ENCODE data around the gene SNRPD3. TPM values are rescaled to one million over a fixed set of nuclear protein-coding genes. Genes with fewer than 3 reads are reported as not detected.
"Not testable (repeated sequence)": the region's sequence is repeated elsewhere in the genome, so short reads cannot be mapped to it uniquely, and the experiment has no call there.

Gene SNRPD3
- total RNA-seq, 4 donors from 2014 or later = 63.8 to 110 (median 87.6) TPM

DNA sequence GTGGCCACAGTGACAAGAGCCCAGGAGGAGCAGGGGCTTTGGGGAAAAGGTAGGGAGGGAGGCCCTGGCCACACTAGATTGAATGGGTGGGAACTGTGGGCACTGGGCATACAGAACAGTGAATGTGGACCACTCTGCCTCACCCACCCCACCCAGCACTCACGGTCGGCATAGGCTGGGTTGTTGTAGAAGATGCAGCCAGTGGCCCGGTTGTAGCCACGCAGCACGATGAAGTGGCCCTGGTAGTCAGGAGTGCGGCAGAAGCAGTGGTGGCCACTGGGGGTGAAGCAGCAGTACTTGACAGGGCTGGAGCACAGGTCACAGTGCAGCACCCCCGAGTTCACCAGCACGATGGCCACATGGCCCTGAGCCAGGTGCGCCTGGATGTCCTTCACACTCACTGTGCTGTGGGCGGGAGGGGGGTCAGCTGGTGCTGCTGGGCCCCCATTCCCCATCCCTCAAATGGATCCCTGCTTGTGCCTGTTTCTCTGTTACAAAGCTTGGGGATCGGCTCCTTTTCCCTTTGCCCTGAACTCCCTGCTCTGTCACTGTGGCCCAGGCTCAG is 12.0 kb upstream of the SNRPD3 start:
- TF ChIP-seq EP300 (IDR thresholded peaks at IDR 0.05) = no peak
- TF ChIP-seq POLR2AphosphoS5 (IDR thresholded peaks at IDR 0.05) = no peak
- TF ChIP-seq, protein P1, sequence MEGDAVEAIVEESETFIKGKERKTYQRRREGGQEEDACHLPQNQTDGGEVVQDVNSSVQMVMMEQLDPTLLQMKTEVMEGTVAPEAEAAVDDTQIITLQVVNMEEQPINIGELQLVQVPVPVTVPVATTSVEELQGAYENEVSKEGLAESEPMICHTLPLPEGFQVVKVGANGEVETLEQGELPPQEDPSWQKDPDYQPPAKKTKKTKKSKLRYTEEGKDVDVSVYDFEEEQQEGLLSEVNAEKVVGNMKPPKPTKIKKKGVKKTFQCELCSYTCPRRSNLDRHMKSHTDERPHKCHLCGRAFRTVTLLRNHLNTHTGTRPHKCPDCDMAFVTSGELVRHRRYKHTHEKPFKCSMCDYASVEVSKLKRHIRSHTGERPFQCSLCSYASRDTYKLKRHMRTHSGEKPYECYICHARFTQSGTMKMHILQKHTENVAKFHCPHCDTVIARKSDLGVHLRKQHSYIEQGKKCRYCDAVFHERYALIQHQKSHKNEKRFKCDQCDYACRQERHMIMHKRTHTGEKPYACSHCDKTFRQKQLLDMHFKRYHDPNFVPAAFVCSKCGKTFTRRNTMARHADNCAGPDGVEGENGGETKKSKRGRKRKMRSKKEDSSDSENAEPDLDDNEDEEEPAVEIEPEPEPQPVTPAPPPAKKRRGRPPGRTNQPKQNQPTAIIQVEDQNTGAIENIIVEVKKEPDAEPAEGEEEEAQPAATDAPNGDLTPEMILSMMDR (IDR thresholded peaks at IDR 0.05) = no peak
- no peak for TF ChIP-seq POLR2A (IDR thresholded peaks at IDR 0.05; ENCODE audit: low read depth)
- H3K27ac ChIP-seq (replicated peaks in 1 of 4) = peak overlapping the region in 2 of 4 donors; percentile 43 to 60
- peaks cover 58 to 92% (median 86%) of the 10 kb centered on the region in 4 donors for H3K36me3 ChIP-seq
- peaks cover 22 to 46% (median 32%) of the 10 kb centered on the region in 4 donors for H3K4me1 ChIP-seq
- H3K27me3 ChIP-seq = no peaks in the 10 kb centered on the region
- H3K9me3 ChIP-seq = no peaks in the 10 kb centered on the region
- no peak overlapping the region for H3K4me3 ChIP-seq
- intact Hi-C loops (cut with DNase I) = no loop called here
- WGBS = 93% methylated on average over 8 of the region's 11 CpGs
- no peak for DNase-seq (ENCODE audit: extremely low spot score)

DNA sequence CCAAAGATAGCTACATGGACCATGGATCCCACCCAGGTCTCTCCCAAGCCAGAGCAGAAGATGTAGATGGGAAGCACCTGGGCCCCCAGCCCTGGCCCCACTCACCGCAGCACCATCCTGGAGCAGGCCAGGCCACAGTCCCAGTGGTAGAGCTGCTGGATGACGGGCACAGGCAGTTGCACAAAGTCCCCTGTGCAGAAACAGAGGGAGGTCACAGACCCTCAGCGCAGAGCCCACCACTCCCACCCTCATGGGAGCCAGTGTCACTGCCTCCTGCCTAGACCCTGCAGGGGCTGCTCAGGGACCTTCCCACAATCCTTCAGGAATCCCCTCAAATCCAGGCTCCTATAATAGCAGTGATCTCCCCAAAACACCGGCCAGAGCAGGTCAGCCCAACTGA is 7.0 kb upstream of the SNRPD3 start:
- Histone ChIP-seq H3K4me3 (no peak overlapping the region), H3K27ac (replicated peaks in 1 of 4) (no peak overlapping the region), H3K9me3 (no peaks in the 10 kb centered on the region), H3K4me1 (peaks cover 55 to 78% (median 67%) of the 10 kb centered on the region in 4 donors), H3K36me3 (peaks cover 27 to 55% (median 52%) of the 10 kb centered on the region in 4 donors), H3K27me3 (no peaks in the 10 kb centered on the region)
- TF ChIP-seq, protein P1 (IDR thresholded peaks at IDR 0.05) = no peak
- intact Hi-C loops (cut with DNase I) = no loop called here
- no peak for DNase-seq (ENCODE audit: extremely low spot score)
- WGBS = 100% methylated on average over 3 of the region's 4 CpGs

DNA sequence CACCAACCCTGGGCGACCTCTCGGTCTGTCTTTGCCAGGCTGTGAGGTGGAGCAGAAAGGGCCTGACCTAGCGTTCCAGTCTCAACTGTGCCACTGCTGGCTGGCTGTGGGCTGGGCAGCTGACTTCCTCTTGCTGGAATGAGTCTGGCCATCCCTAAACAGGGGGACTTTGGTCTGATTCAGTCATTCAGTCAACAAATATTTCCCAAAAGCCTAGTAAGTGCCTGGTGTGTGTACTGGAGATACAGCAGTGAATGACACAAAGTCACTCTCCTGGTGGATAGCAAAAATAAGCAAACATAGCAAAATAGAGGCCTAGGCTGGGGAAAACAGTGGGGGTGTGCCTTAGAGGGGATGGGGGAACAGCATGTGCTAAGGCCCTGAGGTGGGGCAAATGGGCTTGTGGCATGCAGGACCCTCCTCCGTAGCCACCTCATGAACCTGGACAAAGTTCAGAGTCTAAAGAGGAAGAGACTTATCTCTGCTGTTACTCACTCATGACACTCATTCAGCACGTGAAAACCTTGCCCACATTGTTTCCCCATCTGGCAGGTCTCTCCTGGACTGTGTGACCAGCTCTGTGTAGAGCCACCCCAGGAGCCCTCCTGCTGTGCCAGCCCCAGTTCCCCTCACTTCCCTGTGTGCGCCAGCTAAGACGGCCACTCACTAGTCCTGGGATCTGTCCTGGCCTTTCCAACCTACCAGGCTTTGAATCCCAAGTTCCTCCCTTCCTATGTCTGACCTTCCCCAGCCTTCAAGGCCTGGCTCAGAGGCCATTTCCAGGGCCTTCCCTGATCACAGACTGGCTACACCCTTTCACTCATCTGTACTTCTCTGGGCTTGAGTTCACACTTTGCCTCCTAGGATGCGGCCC is 5.5 kb upstream of the SNRPD3 start:
- WGBS = 89% methylated on average over 8 of the region's 8 CpGs
- no peak for TF ChIP-seq POLR2AphosphoS5 (IDR thresholded peaks at IDR 0.05)
- Histone ChIP-seq H3K4me1 (peaks cover 44 to 72% (median 58%) of the 10 kb centered on the region in 4 donors), H3K4me3 (no peak overlapping the region), H3K36me3 (peaks cover 24 to 44% (median 41%) of the 10 kb centered on the region in 4 donors), H3K9me3 (no peaks in the 10 kb centered on the region), H3K27ac (replicated peaks in 1 of 4) (no peak overlapping the region), H3K27me3 (no peaks in the 10 kb centered on the region)
- DNase-seq (ENCODE audit: extremely low spot score) = no peak
- intact Hi-C loops (cut with DNase I) = no loop called here

DNA sequence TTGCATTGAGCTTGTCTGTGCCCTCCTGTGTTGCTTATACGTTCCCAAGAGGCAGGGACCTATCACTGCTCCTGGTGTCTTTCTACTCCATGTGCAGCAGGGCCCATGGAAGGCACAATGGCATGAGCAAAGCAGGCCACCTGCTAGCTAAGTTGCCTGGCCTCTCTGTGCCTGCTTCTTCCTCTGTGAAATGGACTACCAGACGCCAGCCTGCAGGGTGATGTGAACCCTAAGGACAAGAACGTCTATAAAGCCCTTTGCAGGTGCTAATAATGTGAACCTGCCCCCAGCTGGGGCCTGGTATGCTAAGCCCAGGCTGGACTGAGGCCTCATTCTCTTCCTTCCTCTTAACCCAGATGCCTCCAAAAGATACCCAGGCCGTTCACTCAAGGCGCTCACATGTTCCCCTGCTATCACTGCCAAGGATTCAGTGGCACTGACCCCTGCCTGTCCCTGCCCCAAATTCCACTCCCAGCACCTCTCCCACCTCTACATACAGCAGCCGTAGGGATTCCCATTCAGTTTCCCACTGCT is 4.8 kb upstream of the SNRPD3 start:
- Histone ChIP-seq H3K9me3 (no peaks in the 10 kb centered on the region), H3K27me3 (no peaks in the 10 kb centered on the region), H3K4me1 (peaks cover 37 to 64% (median 52%) of the 10 kb centered on the region in 4 donors), H3K4me3 (no peak overlapping the region), H3K27ac (replicated peaks in 1 of 4) (no peak overlapping the region), H3K36me3 (peaks cover 24 to 44% (median 39%) of the 10 kb centered on the region in 4 donors)
- DNase-seq (ENCODE audit: extremely low spot score) = no peak
- intact Hi-C loops (cut with DNase I) = no loop called here
- TF ChIP-seq POLR2AphosphoS5 (IDR thresholded peaks at IDR 0.05) (no peak), EP300 (IDR thresholded peaks at IDR 0.05) (no peak), POLR2A (IDR thresholded peaks at IDR 0.05; ENCODE audit: low read depth) (no peak)
- TF ChIP-seq, protein P1 (IDR thresholded peaks at IDR 0.05) = no peak
- 81% methylated on average over 4 of the region's 6 CpGs for WGBS

DNA sequence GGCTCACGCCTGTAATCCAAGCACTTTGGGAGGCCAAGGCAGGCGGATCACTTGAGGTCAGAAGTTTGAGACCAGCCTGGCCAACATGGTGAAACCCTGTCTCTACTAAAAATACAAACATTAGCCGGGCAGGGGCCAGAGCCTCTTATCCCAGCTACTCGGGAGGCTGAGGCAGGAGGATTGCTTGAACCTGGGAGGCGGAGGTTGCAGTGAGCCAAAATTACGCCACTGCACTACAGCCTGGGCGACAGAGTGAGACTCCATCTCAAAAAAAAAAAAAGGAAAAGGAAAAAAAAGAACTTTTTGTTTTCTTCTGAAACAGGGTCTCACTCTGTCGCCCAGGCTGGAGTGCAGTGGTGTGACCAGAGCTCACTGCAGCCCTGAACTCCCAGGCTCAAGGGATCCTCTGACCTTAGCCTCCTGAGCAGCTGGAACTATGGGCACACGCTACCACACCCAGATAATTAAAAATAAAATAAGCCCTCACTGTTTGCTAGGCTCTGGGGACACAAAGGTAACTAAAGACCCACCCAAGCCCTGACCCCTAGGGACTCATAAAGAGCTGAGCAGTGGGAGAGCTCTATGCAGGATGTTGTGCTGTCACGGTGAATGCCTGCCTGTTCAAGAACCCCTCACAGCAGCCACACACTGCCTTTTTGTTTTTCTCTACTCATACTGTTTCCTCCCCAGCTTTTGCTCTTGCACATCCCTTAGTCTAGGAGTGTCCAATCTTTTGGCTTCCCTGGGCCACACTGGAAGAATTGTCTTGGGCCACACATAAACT is 3.1 kb upstream of the SNRPD3 start:
- DNase-seq (ENCODE audit: extremely low spot score); H3K9me3 ChIP-seq; H3K27me3 ChIP-seq; intact Hi-C loops (cut with DNase I); H3K4me3 ChIP-seq: not testable (repeated sequence)
- 85% methylated on average over 10 of the region's 10 CpGs for WGBS
- H3K27ac ChIP-seq (replicated peaks in 1 of 4) = peak overlapping the region; percentile 94 to 98 (median 96)
- peaks cover 10 to 32% (median 25%) of the 10 kb centered on the region in 4 donors for H3K36me3 ChIP-seq
- H3K4me1 ChIP-seq = peaks cover 53 to 74% (median 63%) of the 10 kb centered on the region in 4 donors
